ENCODE results near the gene RPS6KA4. TPM values are rescaled to one million over a fixed set of nuclear protein-coding genes. Genes with fewer than 3 reads are reported as not detected.

The RPS6KA4 gene
- total RNA-seq, 1 donor: 39.4 TPM

DNA sequence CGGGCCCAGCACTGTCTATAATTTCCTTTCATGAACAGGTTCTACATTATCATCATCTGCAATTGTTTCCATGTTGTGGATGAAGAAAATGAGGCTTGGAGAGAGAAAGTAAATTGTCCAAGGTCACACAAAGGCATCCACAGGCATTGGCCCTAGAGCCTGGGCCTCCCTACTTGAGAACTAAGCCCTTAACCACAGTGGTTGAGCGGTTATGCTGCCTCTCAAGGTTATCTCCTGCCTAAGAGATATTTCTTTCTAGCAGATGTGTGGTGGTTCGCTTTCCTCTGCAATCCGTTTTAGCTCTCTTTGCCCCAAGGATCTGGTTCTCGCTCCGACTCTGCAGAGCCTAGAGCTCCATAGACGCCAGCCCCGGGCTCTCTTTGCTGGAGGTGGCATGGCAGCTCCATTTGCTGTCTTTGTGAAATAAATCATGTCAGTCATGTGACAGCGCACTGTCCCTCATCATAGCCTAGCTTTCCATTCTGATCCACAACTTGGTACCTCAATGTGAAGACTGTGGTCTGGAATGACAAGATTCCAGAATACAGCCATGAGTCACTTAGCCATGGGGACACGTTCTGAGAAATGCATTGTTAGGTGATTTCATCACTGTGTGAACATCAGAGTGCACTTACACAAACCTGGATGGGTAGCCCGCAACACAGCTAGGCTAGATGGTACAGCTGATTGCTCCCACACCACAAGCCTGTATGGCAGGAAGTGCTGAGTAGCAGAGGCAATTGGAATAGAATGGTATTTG lies 27.2 kb downstream of the RPS6KA4 start:
- Histone ChIP-seq H3K4me1 (ENCODE audit: insufficient read depth, low read length) (no peaks in the 10 kb centered on the region), H3K4me3 (ENCODE audit: insufficient read depth, low read length) (no peak overlapping the region), H3K36me3 (ENCODE audit: insufficient read depth, low read length) (no peaks in the 10 kb centered on the region), H3K79me2 (ENCODE audit: insufficient read depth, low read length) (no peaks in the 10 kb centered on the region), H3K4me2 (ENCODE audit: insufficient read depth, low read length) (no peak overlapping the region), H2AFZ (ENCODE audit: low read length) (no peak overlapping the region), H3K9me3 (ENCODE audit: low read depth, low read length) (no peaks in the 10 kb centered on the region), H3K27me3 (ENCODE audit: insufficient read depth, low read length) (peaks cover 20% of the 10 kb centered on the region), H4K20me1 (ENCODE audit: insufficient read depth, low read length) (no peaks in the 10 kb centered on the region), H3K27ac (ENCODE audit: low read depth, low read length) (no peak overlapping the region)
- TF ChIP-seq, protein P1, sequence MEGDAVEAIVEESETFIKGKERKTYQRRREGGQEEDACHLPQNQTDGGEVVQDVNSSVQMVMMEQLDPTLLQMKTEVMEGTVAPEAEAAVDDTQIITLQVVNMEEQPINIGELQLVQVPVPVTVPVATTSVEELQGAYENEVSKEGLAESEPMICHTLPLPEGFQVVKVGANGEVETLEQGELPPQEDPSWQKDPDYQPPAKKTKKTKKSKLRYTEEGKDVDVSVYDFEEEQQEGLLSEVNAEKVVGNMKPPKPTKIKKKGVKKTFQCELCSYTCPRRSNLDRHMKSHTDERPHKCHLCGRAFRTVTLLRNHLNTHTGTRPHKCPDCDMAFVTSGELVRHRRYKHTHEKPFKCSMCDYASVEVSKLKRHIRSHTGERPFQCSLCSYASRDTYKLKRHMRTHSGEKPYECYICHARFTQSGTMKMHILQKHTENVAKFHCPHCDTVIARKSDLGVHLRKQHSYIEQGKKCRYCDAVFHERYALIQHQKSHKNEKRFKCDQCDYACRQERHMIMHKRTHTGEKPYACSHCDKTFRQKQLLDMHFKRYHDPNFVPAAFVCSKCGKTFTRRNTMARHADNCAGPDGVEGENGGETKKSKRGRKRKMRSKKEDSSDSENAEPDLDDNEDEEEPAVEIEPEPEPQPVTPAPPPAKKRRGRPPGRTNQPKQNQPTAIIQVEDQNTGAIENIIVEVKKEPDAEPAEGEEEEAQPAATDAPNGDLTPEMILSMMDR (IDR thresholded peaks at IDR 0.05; ENCODE audit: extremely low read depth, low read depth, low read length): no peak
- peak; percentile 70 for DNase-seq (ENCODE audit: insufficient read length, low spot score, missing footprints)

DNA sequence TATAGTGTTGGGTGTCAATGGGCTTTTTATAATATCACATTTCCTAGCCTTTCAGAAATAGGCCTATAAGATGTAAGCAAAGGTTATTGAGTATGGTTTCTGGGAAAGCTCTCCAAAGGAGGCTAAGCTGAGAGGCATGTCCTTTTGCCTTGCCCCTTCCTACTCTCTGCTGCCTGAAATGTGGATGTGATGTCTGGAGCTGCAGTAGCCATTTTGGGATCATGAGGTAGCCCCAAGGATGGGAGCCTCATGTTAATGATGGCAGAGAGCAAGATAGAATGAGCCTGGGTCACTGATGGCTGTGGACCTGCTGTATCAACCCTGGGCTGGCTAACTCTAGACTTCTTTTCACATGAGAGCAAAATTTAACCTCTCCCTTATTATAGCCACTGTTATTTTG lies 29.0 kb downstream of the RPS6KA4 start:
- Histone ChIP-seq H3K36me3 (ENCODE audit: insufficient read depth, low read length) (no peaks in the 10 kb centered on the region), H3K4me1 (ENCODE audit: insufficient read depth, low read length) (no peaks in the 10 kb centered on the region), H3K27me3 (ENCODE audit: insufficient read depth, low read length) (peaks cover 20% of the 10 kb centered on the region), H3K27ac (ENCODE audit: low read depth, low read length) (no peak overlapping the region), H2AFZ (ENCODE audit: low read length) (no peak overlapping the region), H3K9me3 (ENCODE audit: low read depth, low read length) (no peaks in the 10 kb centered on the region), H3K79me2 (ENCODE audit: insufficient read depth, low read length) (no peaks in the 10 kb centered on the region), H3K4me3 (ENCODE audit: insufficient read depth, low read length) (no peak overlapping the region), H3K4me2 (ENCODE audit: insufficient read depth, low read length) (no peak overlapping the region), H4K20me1 (ENCODE audit: insufficient read depth, low read length) (no peaks in the 10 kb centered on the region)
- TF ChIP-seq, protein P1 (IDR thresholded peaks at IDR 0.05; ENCODE audit: extremely low read depth, low read depth, low read length): no peak
- DNase-seq (ENCODE audit: insufficient read length, low spot score, missing footprints): no peak

DNA sequence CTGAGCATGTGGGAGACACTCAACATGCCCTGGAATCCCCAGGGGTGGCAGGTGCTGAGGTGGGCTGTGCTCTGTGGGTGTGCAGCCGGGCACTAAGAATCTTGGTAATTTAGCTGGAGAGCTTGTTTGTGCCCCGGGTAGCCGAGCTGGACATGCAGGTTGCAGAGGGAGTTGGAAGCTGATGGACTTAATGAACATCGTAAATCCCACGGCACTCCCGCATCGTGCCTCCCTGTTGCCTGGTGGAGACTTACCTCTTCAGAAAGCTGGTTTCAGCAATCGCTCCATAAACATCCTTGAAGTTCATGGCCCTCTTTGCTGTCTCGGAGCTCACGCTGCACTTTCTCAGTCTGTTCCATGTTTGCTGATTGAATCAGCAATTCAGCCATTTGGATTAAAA lies 29.9 kb downstream of the RPS6KA4 start:
- no peaks in the 10 kb centered on the region for H3K4me1 ChIP-seq (ENCODE audit: insufficient read depth, low read length)
- H3K27ac ChIP-seq (ENCODE audit: low read depth, low read length): no peak overlapping the region
- TF ChIP-seq, protein P1 (IDR thresholded peaks at IDR 0.05; ENCODE audit: extremely low read depth, low read depth, low read length): no peak
- peaks cover 20% of the 10 kb centered on the region for H3K27me3 ChIP-seq (ENCODE audit: insufficient read depth, low read length)
- H3K79me2 ChIP-seq (ENCODE audit: insufficient read depth, low read length): no peaks in the 10 kb centered on the region
- H3K9me3 ChIP-seq (ENCODE audit: low read depth, low read length): no peaks in the 10 kb centered on the region
- H4K20me1 ChIP-seq (ENCODE audit: insufficient read depth, low read length): no peaks in the 10 kb centered on the region
- H3K36me3 ChIP-seq (ENCODE audit: insufficient read depth, low read length): no peaks in the 10 kb centered on the region
- H2AFZ ChIP-seq (ENCODE audit: low read length): no peak overlapping the region
- no peak overlapping the region for H3K4me2 ChIP-seq (ENCODE audit: insufficient read depth, low read length)
- H3K4me3 ChIP-seq (ENCODE audit: insufficient read depth, low read length): no peak overlapping the region
- DNase-seq (ENCODE audit: insufficient read length, low spot score, missing footprints): peak; percentile 42

DNA sequence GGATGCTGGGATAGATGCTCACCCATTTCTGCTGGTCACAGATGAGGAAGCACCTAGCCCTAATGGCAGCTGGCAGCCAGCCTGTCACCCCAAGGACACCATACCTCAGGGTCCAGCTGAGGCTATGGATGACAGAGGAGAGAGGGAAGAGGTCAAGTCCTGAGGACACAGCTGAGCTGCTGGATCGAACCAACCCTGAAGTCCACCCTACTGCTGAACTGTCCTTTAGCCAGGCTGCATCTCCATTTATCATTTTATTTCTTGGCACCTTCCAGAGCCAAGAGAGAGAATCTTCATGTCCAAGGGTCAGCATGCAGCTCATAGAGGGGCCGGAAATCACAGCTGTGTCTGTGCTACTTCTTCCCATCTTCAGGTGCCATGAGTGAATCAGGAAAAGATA lies 30.9 kb downstream of the RPS6KA4 start:
- Histone ChIP-seq H3K79me2 (ENCODE audit: insufficient read depth, low read length) (no peaks in the 10 kb centered on the region), H3K27ac (ENCODE audit: low read depth, low read length) (no peak overlapping the region), H3K4me2 (ENCODE audit: insufficient read depth, low read length) (no peak overlapping the region), H2AFZ (ENCODE audit: low read length) (no peak overlapping the region), H3K4me3 (ENCODE audit: insufficient read depth, low read length) (no peak overlapping the region), H3K9me3 (ENCODE audit: low read depth, low read length) (no peaks in the 10 kb centered on the region), H3K4me1 (ENCODE audit: insufficient read depth, low read length) (no peaks in the 10 kb centered on the region), H3K27me3 (ENCODE audit: insufficient read depth, low read length) (peaks cover 25% of the 10 kb centered on the region), H4K20me1 (ENCODE audit: insufficient read depth, low read length) (no peaks in the 10 kb centered on the region), H3K36me3 (ENCODE audit: insufficient read depth, low read length) (no peaks in the 10 kb centered on the region)
- no peak for DNase-seq (ENCODE audit: insufficient read length, low spot score, missing footprints)
- TF ChIP-seq, protein P1 (IDR thresholded peaks at IDR 0.05; ENCODE audit: extremely low read depth, low read depth, low read length): no peak

All from osteoblast (primary cell).